Stomach (tissue), 4 donors: ENCODE data around the gene ZNF789.

Experiments used
- CTCF ChIP-seq, 7 experiments: fragments of 450-650 bp in 4 of 7; fragments of 200-600 bp in 3 of 7; sonication (generic) in 3 of 7; IDR thresholded peaks; one replicate each; pipeline ENCODE4 v1.5.1; 2016 to 2019; ENCODE audit warnings: antibody characterized with exemption in 7 of 7, control low read depth in 2 of 7, mild to moderate bottlenecking in 1 of 7
- EP300 ChIP-seq: sonication (generic); formaldehyde crosslinking; IDR thresholded peaks from one replicate; pipeline ENCODE4 v1.6.1; 2017; ENCODE audit warnings: antibody characterized with exemption
- POLR2AphosphoS5 ChIP-seq, 3 donors: sonication (generic); formaldehyde crosslinking; IDR thresholded peaks; one replicate each; pipeline ENCODE4 v1.6.1; 2016; ENCODE audit warnings: antibody characterized with exemption in 3 of 3

- TF ChIP-seq EP300 = no peak
- no peak for TF ChIP-seq POLR2AphosphoS5 (IDR thresholded peaks at IDR 0.05)
- no peak for TF ChIP-seq CTCF (IDR thresholded peaks at IDR 0.05)
Observed at GRCh38 chr7:99440195-99440594, 32.5 kb upstream of the ZNF789 start.
